Choroid plexus epithelial cell (primary cell): ENCODE data around the gene RYR2.

ENCODE experiments used
- DNase-seq: peaks from one replicate; pipeline ENCODE4 v3.0.0-alpha.2; 2010; ENCODE audit warnings: low read depth
- H3K4me3 ChIP-seq: 2 replicates; pipeline ENCODE4 v1.5.1; 2011; ENCODE audit warnings: low read depth, mild to moderate bottlenecking, control low read depth, low read length, moderate library complexity
- CTCF ChIP-seq: conservative IDR thresholded peaks from 2 replicates; pipeline ENCODE4 v1.5.1; 2011; ENCODE audit warnings: low read depth, mild to moderate bottlenecking, control low read depth, inconsistent platforms, low read length, moderate library complexity

RYR2 gene

GRCh38 chr1:237672748-237673147, 630.8 kb downstream of the RYR2 start:
- no peak overlapping the region for H3K4me3 ChIP-seq
- no peak for DNase-seq
- no peak for TF ChIP-seq CTCF

GRCh38 chr1:237673631-237674030, 631.6 kb downstream of the RYR2 start:
- no peak overlapping the region for H3K4me3 ChIP-seq
- DNase-seq: no peak
- no peak for TF ChIP-seq CTCF

GRCh38 chr1:237677979-237678378, 636.0 kb downstream of the RYR2 start:
- no peak for TF ChIP-seq CTCF
- DNase-seq: peak; percentile 34

GRCh38 chr1:237679687-237680086, 637.7 kb downstream of the RYR2 start:
- no peak for TF ChIP-seq CTCF
- DNase-seq: no peak
- H3K4me3 ChIP-seq: no peak overlapping the region

More at GRCh38 chr1:237677979-237678378, 636.0 kb downstream of the RYR2 start:
- H3K4me3 ChIP-seq: no peak overlapping the region

GRCh38 chr1:237681210-237681609, 639.2 kb downstream of the RYR2 start:
- no peak for TF ChIP-seq CTCF
- no peak for DNase-seq
- H3K4me3 ChIP-seq: no peak overlapping the region

- peak; percentile 1 for DNase-seq
- TF ChIP-seq CTCF: no peak
- no peak overlapping the region for H3K4me3 ChIP-seq
Observed at GRCh38 chr1:237684236-237684635, 642.3 kb downstream of the RYR2 start.

GRCh38 chr1:237685551-237685950, 643.6 kb downstream of the RYR2 start:
- TF ChIP-seq CTCF: no peak
- H3K4me3 ChIP-seq: no peak overlapping the region
- no peak for DNase-seq
